ENCODE results near the gene BABAM2. TPM values are rescaled to one million over a fixed set of nuclear protein-coding genes. Genes with fewer than 3 reads are reported as not detected.

The BABAM2 gene
- polyA plus RNA-seq, 4 donors, result 30.1 to 59.3 (median 55.6) TPM

- DNase-seq (ENCODE audit: low read depth in 4 of 4, low spot score in 3 of 4), result no peak
Measured at GRCh38 chr2:28178946-28179345, 288.4 kb downstream of the BABAM2 start.

DNA sequence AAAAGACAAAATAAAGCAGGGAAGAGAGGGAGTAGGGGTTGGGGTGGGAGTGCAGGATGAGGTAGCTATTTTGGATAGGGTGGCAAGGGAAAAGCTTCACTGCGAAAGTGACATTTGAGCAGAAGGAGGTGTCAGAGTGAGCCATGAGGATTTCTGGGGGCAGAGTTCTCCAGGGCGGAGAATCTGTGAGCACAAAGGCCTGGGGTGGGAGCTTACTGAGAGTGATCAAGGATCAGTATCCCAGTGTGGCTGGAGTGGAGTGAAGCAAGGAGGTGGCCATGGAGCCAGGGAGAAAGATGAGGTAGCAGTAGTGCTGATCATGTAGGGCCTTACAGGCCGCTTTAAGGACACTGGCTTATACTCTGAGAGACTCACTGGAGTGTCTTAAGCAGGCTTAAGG is 291.3 kb downstream of the BABAM2 start:
- no peak for DNase-seq (ENCODE audit: low read depth in 4 of 4, low spot score in 3 of 4)

GRCh38 chr2:28182348-28182747 is 291.8 kb downstream of the BABAM2 start:
- no peak for DNase-seq (ENCODE audit: low read depth in 4 of 4, low spot score in 3 of 4)

GRCh38 chr2:28185153-28185552 is 294.6 kb downstream of the BABAM2 start:
- no peak for DNase-seq (ENCODE audit: low read depth in 4 of 4, low spot score in 3 of 4)

DNA sequence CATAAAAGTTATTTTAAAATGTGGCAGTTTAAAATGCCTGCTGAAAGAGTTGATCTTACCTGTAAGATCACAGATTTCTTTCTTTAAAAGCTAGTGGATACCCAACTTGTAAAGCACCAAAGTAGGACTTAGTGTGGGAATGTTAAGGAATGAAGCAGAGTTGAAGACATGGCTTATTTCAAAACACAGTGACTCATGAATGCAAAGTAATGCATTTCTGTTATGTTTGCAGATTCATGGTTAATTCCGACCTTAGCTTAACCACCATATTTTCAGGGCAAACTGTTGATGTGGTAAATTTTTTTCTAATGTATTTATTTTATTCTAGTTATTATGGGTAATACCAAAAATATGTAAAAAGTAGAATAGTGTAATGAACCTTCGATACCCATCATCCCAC is 295.4 kb downstream of the BABAM2 start:
- no peak for DNase-seq (ENCODE audit: low read depth in 4 of 4, low spot score in 3 of 4)

- DNase-seq (ENCODE audit: low read depth in 4 of 4, low spot score in 3 of 4), result no peak
Measured at GRCh38 chr2:28187186-28187585, 296.7 kb downstream of the BABAM2 start.

- DNase-seq (ENCODE audit: low read depth in 4 of 4, low spot score in 3 of 4), result no peak
Measured at GRCh38 chr2:28188436-28188835, 297.9 kb downstream of the BABAM2 start.

- DNase-seq (ENCODE audit: low read depth in 4 of 4, low spot score in 3 of 4), result no peak
Measured at GRCh38 chr2:28193630-28194403, 303.3 kb downstream of the BABAM2 start.

GRCh38 chr2:28199995-28200679 is 309.6 kb downstream of the BABAM2 start:
- DNase-seq (ENCODE audit: low read depth in 4 of 4, low spot score in 3 of 4), result no peak

- no peak for DNase-seq (ENCODE audit: low read depth in 4 of 4, low spot score in 3 of 4)
Measured at GRCh38 chr2:28201671-28202180, 311.2 kb downstream of the BABAM2 start.

DNA sequence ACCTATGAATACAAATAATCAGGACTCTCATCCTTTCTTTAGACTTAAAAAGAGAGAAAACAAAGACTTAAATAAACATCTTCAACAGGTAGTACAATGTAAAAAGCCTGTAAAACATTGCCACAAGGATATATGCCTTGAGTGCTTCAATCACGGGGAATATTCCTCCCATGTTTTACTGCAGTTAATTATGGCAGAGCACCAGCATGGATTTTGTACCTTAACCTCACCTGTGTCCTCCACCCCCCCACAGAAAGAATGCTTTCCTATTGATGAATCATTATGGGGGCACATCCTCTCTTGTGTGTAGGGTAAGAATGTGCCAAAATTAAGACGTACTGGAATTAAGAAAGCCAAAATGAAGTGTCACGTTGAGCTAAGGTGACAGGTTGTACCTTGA is 312.2 kb downstream of the BABAM2 start:
- no peak for DNase-seq (ENCODE audit: low read depth in 4 of 4, low spot score in 3 of 4)

GRCh38 chr2:28206762-28207161 is 316.2 kb downstream of the BABAM2 start:
- DNase-seq (ENCODE audit: low read depth in 4 of 4, low spot score in 3 of 4), result peak in 1 of 4 donors; percentile 26

DNA sequence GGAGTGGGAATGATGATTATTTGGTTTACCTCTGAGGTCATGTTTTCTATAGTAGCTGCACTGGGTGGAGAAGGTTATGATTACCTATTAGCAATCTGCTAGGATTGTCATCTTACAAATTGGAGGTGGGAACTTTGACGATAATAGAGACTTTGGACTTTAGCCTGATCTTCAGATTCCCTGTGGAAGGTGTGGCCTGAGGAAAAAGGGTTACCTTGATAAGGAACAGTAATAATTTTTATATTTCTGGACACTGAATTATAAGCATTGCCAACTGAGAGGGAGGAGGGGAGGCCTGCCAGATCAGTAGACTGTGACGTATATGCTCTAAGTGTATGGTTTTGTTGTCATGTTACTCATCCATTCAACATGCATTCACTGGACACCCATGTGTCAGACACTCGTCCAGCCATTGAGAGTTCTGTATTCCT is 318.7 kb downstream of the BABAM2 start:
- DNase-seq (ENCODE audit: low read depth in 4 of 4, low spot score in 3 of 4), result no peak

- DNase-seq (ENCODE audit: low read depth in 4 of 4, low spot score in 3 of 4), result no peak
Measured at GRCh38 chr2:28209864-28210263, 319.3 kb downstream of the BABAM2 start.

- DNase-seq (ENCODE audit: low read depth in 4 of 4, low spot score in 3 of 4), result no peak
Measured at GRCh38 chr2:28210535-28210934, 320.0 kb downstream of the BABAM2 start.

GRCh38 chr2:28216331-28216730 is 325.8 kb downstream of the BABAM2 start:
- DNase-seq (ENCODE audit: low read depth in 4 of 4, low spot score in 3 of 4), result no peak

DNA sequence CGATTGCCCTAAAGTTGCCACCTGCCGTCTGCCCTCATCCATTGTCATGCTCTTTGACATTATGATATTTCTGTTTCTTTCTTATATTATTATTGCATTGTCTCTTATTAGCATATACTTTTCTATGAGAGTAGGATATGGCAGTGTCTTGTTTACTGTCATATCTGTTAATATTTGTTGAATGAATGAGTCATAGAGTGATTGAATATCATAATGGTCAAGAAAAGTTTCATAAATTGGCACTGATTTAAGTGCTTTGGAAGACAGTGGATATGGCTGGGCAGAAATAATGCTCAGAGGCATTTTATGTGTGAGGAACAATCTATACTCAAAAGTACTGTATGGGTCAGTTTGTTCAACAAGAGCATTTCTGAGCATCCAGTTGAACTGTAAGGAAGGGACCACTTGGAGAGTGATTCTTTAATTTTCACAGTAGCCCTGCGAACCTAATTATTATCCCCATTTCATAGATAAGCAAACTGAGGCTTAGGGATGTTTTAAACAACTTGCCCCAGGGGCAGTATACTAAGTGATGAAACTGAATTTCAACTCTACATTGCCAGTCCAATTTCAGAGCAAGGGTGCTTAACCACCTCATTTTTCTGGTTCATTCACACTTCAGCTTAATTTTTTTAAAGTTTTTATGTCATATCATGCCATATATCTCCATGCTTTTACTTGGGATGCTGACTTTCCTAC is 326.7 kb downstream of the BABAM2 start:
- DNase-seq (ENCODE audit: low read depth in 4 of 4, low spot score in 3 of 4), result no peak

DNA sequence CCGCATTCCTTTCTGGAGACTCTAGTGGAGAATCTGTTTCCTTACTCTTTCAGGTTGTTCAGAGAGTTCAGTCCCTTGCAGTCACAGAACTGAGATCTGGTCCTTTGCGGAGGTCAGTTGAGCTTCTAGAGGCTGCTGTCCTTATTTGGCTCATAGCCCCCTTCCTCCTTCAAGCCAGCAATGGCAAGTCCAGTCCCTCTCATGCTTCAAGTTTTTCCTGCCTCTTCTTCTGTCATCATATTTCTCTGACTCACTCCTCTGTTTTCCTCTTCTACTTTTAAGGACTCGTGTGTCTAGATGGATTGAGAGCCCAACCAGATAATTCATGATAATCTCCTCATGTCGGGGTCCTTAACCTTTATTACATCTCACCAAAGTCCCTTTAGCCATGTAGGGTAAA is 328.6 kb downstream of the BABAM2 start:
- DNase-seq (ENCODE audit: low read depth in 4 of 4, low spot score in 3 of 4), result no peak

GRCh38 chr2:28219758-28220368 is 329.3 kb downstream of the BABAM2 start:
- no peak for DNase-seq (ENCODE audit: low read depth in 4 of 4, low spot score in 3 of 4)

DNA sequence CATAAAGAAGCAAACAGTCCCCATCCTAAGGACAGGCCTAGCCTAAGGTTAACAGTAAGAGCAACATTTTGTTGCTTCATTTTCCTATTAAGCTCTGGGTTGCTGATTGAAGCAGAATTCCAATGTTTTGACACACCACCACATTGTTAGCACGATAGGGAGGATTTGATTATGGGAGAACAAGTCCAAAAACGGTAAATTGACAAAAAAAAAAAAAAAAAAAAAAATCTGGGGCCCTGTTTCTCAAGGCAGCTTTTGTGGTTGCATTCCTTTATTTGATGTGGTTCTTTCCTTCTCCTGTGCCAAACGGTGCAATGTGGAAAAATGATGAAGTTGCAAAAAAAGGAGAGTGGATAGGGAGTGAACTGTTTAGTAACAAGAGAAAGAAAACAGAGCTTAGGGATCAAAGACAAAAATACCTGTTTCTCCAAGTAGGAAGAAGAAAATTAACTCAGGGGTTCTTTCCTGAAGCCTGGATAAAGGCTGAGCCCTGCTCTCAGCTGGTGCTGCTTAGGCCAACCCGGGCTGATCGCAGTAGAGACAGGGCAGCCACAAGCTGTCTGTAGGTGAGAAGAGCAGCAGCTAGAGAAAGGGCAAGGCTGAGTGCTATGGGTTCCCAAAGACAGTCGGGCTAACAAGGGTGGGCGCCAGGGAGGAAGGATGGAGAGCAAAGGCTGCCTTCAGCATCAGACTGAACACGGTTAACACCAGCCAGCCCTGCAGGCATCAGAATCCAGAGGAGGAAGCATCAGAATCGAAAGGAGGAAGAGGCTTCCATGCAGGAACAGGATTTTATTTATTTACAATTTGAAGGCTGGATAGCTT is 334.3 kb downstream of the BABAM2 start:
- no peak for DNase-seq (ENCODE audit: low read depth in 4 of 4, low spot score in 3 of 4)

All from left renal pelvis (tissue), 4 donors.